Dermis microvascular lymphatic vessel endothelial cell (primary cell): Measurements from ENCODE around the gene DACH1. TPM values are rescaled to one million over a fixed set of nuclear protein-coding genes. Genes with fewer than 3 reads are reported as not detected.
A peak's percentile ranks its signal among the peaks of the same experiment; 100 is the strongest.
"Not testable (repeated sequence)": the region's sequence is repeated elsewhere in the genome, so short reads cannot be mapped to it uniquely, and the experiment has no call there.

Experiments used
- DNase-seq, 2 donors: peaks; one replicate each; pipeline versions ENCODE4 v3.0.0 to v3.0.0-alpha.2; 2010; ENCODE audit warnings: low read depth in 2 of 2
- total RNA-seq: library from RNA; depleted of rRNA; stranded (reverse); fragments of >200 nt; gene quantifications from 2 replicates; pipeline ENCODE4 v1.2.1, GENCODE V29; 2014

Gene DACH1
- total RNA-seq = 0.51 TPM in 2 replicates

DNA sequence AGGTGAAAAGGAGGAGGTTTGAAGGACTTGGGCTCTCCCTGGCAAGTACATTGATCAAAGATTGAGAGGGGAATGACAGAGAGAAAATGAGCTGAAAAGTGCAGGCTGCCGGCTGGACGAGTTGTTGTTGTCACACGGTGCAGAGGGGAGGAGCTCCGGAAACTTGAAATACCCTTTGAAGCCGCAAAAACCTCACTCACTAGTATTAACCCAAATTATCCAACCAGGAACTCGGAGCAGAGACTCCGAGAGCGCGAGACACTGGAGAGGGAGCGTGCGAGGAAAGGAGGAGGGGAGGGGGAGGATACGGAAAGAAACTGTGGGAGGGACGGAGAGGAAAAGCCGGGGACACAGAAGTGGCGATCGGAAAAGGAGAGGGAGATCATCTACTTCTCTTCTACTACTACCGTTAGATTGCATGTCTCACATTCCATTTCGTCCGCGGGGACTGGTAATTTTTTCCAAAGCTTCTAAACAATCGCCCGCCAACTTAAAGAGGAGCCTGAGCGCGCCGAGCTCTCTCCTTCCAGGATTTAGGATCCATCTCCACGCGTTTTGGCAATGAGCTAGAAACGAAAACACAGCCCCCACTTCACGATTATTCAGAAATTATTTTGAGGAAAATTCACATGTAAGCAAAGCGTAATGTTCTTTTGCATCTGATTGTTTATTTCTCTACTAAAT lies at the start of gene DACH1:
DACH1 (minus strand) TSS at position 74 of the 684 bp plus-strand sequence.
- DNase-seq = peak in 1 of 2 donors; percentile 62

DNA sequence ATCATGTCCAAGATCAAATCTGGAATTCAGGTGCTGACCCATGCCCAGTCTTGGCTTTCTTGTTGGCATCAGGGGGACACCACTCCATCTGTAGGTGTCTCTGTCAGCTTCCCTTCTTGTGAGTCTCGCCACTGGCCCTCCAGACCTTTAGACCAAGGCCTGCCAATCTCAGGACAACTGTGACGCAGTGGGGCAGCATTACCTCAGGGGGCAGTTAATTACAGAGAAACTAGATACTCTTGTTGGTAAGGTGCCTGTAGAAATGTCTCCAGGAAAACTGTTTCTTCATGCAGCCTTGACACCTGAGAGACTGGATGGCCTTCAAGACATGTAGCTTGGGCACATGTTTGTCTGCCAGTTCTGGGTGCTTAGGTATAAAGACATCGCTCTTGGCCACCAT lies 46.7 kb upstream of the DACH1 start:
- no peak for DNase-seq

DNA sequence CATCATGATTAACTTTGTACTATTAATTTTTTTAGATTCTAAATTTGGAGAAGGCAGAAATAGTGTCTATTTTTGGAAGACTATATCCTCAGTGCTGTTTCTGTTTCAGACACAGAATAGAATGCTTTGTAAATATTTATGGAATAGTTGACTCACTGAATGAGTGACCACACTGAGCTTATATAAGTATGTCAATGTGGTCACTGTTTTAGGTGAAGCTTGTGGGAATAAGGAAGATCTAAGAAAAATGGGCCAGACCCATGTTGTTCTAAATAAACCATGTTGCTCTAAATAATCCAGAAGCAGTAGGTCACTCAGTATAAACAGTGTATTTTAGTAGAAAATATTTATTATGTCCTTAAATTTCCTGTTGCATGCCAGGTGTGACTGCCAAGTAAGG lies 45.5 kb upstream of the DACH1 start:
- no peak for DNase-seq

DNA sequence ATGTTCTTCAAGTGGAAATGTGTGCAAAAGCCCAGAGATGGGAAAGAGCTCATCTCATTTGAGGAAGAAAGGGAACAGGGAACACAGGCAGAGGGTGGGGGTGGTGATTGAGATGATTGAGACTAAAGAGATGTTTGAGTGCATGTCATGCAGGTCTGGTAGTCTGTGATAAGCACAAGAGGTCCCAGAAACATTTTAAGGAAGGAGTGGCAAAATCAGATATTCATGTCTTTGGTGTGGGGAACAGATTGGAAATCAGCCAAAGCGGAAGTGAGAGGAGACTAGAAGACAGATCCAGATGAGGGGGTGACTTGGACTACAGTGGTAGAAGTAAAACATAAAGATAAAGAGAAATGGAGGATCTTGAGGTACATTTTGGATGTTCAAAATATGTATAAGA lies 39.4 kb upstream of the DACH1 start:
- DNase-seq = no peak

DNA sequence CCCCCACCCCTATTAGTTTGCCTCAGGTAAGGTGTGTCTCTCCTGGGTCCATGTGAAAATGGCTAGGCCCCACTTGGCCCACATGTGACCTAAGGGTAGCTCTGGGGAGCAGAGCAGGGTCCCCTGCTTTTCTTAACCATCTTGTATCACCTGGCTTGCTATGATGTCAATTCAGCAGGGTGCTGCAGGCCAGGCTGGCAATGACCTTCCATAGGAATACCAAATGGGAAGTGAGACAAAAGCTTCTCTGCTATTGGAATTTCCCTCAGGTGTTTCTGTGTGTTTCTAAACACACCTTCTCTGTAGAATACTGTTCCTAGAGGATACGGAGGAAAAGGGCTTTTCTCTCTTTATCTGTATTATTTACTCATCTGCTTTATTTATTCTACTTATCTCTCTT lies 35.7 kb upstream of the DACH1 start:
- no peak for DNase-seq

DNA sequence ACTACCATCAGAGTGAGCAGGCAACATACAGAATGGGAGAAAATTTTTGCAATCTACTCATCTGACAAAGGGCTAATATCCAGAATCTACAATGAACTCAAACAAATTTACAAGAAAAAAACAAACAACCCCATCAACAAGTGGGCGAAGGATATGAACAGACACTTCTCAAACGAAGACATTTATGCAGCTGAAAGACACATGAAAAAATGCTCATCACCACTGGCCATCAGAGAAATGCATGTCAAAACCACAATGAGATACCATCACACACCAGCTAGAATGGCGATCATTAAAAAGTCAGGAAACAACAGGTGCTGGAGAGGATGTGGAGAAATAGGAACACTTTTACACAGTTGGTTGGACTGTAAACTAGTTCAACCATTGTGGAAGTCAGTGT lies 26.5 kb upstream of the DACH1 start:
- not testable (repeated sequence) for DNase-seq

DNA sequence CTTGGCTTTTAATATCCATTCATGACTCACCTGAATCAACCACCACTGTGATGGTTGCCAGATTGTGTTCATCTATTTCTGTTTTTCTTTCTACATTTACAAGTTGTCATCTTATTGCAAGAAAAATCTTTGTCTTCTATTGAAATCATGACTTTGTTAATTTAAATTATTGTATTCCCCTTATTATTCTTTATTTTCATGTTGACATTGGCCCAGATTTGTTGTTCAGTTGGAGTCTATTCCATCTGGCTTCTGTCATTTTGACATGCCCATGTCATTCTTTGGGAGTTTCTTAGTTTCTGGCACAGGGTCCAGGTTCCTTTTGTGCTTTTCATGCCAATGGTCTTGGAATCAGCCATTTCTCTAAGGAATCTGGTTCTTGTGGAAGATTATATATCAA lies 19.9 kb upstream of the DACH1 start:
- no peak for DNase-seq

DNA sequence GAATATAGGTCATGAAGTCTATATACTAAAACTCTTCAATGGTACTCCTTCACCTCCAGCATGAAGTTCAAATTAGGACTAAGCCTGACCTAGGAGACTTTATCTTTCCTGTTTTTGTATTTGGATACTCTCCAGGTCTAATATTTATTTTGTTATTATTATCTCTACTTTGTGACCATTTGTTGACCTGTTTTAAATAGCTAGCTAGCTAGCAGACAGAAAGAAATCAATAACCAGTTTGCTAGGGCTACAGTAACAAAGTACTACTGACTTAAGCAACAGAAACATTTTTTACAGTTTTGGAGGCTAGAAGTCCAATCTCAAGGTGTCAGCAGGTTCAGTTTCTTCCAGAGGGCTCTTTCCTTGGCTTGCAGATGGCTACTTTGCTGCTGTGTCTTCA lies 15.1 kb upstream of the DACH1 start:
- DNase-seq = no peak

DNA sequence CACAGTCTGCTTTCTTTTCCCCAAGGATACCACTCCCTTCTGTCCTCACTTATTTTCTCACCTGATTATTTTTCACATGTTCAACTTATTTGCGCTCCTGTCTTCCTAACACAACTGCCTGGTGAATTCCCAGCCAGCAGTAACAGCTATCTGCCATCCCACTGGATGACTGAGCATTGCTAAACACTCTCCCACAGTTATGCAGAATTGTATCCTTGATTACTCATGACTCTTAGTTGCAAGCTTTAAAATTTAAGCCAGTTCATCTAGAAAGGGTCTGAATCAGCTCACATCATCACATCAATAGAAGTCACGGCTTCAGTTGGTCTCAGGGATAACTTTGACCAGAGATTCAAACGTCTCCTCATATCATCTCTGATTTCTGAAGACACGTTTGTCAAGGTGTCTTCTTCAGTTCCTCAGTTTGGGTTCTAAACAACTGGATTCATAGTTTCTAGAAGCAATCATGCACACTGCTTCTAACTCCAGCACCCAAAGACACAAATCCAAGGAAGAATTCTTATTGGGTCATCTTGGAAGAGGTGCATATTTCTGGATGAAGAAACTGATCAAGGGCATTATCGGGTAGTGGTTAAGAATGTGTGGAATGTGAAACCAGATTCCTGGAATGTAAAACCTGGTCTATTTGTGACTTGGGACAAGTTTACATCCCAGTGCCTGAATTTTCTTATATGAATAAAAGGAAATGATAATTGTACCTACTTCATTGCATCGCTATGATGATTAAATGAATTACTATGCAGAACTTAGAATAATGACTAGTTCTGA lies 13.9 kb upstream of the DACH1 start:
- no peak for DNase-seq

DNA sequence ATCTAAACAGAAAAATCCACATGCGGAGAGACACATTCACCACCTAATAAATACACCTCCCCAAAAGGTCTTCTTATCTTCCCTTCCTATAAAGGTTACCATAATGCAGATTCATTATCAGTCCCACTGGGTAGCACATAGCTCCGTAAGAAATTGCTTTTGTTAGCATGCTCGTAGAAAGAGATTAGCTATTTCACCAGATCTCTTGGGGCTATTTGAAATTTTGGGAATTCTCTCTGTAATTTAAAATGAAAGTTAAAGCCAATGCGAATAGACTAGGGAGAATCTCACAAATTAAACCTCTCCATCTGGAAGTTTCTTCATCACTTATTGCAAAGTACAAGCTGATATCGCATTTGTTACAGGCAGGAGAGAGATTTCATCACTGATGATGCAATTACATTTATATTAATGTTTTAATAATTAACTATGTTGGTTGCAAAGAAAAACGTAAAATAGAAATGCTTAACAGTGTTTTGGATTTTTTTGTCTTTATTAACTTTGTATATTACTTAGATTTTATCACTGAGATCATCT lies 12.9 kb upstream of the DACH1 start:
- no peak for DNase-seq

DNA sequence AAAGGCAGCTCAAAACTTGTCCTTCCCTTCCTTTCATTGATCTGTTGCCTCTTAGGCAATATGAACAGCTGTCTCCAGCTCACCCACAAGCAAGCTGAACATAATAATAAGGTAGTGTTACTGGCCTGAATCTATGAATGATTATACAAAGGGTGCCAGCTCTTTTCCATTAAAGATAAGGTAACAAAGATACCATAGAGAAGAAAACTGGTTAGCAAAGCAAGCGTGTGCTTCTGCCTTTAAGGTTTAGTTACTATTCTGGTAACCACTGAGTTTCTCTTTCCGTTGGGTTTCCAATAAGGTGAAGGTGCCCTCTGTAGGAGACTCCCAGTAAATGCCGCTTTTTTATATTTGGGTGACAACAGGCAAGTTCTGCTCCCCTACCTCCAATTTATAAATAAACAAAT lies 12.1 kb upstream of the DACH1 start:
- peak; percentile 10 to 53 for DNase-seq

DNA sequence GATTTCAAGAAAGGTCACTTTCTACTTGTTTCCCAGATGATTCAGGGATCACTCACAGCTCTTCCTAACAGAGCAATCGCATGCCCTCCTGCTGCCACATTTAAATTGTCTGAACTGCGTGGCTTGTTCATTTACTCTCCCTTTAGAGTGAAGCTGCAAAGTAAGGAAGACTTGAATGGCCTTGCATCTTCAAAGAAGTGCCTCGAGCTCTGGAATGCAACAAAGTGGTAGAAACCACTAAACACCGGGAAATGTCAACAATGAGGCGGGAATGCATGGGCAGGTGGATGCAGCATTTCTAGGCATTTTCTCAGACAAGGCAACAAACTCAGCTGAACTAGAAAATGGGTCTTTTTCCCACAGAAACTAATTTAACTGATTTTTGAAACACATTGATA lies 10.3 kb upstream of the DACH1 start:
- DNase-seq = no peak

DNA sequence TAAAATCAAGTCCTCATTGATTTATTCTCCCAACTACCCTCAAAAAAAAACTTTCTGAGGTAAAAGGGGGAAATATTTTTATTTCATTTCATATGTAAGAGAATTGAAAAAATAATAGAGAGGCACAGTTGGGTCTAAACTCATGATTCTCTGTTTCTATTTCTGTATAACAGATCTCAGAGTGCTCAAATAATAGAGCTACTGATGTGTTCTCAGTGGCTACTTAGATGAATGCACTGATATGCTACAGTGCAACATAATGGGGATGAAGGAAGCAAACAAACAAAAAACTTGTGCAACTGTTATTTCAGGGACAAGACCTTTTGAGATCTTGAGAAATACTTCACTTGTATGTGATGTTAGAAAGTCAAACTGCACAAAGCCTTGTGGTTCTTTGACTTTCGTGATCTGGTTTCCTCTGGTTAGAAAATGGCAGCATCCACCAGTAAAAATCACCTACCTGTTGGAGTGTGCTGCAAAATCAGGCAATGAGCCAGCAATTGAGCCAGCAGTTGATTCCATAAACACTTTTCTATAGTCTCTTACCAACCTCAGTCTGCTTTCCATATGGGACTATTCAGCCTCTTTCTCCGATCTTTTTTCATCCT lies 9.7 kb upstream of the DACH1 start:
- DNase-seq = no peak

DNA sequence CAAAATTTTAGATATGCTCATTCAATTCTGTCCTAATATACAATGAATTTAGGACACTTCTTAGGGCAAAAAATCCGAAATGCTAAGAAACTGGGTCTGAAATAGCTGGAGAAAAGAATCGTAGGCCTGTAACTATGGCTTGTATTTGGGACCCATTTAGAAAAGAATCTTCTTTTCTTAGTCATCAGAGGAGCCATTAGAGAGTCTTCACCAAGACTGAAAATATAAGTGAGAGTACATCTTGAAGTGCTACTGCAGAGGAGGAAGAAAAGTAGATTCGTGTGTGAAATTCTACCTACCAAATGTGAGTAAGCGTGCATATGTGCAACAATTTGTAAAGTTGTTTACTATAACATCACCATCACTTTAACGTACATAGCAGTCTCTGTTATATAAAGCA lies 8.8 kb upstream of the DACH1 start:
- no peak for DNase-seq

DNA sequence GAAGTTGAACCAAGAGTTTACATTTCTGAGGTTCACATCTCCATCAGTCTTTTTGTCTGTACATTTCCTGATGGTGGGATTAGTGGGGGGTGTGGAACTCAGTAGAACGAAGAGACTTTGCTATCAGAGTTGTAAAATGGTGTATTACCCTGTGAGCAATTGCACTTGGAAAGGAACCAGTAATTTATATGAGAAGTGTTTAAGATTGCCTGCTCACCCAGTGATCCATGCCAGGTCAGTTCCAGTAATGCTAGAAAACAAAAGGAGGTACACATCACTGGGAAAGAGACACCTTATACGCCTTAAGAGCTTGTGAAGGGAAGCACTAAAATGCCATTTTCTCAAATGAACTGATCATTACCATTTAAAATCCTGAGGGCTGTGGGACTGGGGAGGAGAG lies 7.5 kb upstream of the DACH1 start:
- no peak for DNase-seq

DNA sequence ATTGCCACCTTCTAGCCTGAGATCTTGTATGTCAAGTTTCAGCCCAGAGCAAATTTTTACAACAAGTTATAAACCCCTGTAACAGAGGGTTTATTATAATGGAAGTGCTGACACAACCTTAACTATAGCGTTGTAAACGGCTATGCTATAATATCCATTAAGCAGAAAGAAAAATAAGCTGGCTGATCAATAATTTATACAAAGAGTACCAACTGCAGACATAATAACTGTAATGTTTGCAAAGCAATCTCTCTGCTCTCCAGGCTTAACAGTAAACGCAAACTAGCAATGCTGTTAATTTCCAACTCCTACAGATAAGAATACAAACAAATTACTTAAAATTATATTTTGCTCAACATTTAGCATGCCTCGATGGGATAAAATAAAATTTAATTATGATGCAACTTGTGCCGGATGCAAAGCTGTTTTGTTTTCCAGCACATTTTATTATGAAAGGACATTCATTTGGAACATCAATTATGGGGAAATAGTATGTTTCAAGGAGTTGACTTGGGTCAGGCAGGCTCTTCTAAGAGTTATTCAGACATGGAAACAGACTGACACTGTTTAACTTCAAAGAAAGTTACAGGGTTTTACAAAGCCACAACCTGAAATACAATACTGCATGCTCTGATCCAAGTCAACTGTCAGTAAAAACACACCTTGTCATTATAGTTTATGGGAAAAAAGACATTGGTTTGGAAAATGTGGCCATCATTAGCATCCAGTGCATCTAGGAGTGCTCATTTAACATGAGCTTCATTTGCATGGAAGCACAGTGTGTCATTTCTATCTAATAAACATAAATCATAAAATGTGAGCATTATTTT lies 6.6 kb upstream of the DACH1 start:
- DNase-seq = no peak

DNA sequence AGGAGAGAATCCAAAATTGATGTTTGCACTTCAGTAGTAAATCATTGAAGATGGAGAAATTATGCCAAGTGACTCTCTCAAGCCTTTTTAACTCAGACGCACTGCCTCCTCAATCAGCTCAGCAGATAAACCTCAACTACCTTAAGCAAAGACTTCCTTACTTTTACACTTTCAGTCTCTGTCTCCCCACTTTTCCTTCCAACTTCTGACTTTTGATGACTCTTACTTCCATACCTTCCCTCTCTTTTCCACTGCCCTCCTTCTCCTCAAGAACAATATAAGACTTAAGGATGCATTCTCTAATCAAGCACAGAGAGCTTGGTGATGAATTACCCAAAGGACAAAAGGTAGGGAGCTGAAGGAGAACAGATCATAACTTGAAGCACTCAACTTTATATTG lies 4.8 kb upstream of the DACH1 start:
- DNase-seq = no peak

DNA sequence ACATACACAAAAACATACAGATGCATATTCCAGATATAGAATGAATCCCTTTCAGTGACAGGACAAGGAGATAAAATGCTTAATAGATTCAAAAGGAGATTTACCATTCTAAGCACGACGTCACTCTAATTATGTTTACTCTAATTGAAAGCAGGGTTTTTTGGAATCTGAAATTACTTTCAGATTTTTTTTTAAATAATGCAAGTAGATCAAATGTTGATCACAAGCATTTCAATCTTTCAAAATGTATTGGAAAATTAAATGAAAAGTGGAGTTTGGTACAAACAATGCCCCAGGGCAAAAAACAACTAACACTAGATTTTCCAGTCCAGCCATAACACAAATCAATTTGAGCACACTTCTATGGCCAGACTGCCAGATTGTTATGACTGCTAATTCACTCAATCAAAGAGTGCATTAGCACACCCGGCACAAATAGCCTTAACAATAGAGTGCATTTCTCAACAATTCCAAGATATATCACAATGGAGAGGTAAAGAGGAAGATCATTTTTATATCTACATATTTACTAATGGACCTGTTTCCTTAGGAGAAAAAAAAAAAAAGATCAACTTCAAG lies 4.3 kb upstream of the DACH1 start:
- DNase-seq = no peak

DNA sequence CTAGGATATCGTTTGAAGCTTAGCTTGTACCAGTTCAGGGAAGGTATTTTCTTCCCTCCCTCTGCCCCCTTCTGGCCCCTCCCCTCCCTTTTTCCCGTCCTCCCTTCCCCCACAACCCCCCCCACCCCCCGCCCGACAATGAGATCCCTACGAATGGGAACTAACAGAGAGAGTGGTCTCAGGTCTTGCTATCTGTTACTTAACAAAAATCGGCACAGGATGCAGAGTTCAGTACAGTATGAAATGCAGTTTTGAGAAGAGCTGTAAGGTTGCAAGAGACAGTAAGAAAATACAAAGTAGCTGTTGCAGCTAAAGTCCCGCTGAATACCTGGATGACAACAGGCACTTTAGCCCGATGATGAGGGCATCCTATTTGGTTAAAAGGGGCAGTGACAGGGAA lies 3.1 kb upstream of the DACH1 start:
- DNase-seq = no peak

DNA sequence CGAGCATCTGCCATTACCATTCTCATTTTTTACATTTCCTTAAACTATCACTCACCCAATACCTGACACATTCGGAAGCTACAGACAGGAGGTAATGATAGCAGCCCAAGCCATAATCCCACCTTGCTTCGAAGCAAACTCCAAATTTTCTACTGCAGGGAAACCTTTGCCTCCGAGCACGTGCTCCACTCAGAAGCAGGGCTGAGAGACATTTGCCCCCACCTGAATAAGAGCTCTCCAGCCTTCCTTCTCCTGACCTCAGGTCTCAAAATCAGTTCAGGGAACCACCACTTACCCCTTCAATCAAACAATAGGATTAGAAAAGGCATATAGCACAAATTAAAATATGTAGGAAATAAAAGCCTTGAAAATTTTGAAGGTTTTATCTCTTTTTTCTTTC lies 2.3 kb upstream of the DACH1 start:
- DNase-seq = no peak
